IPS-NIHi7 (cell line): ENCODE results near the gene QSOX1.

Experiments
- DNase-seq: peaks from one replicate; pipeline ENCODE4 v3.0.0; 2012; ENCODE audit warnings: mixed read lengths; ENCODE audit errors: extremely low spot score

The QSOX1 gene

GRCh38 chr1:180250883-180251509 is 96.3 kb downstream of the QSOX1 start:
- no peak for DNase-seq

- DNase-seq, result no peak
Measured at GRCh38 chr1:180251526-180252305, 97.0 kb downstream of the QSOX1 start.

GRCh38 chr1:180252638-180253536 is 98.2 kb downstream of the QSOX1 start:
- DNase-seq, result peak; percentile 75
